SK-N-SH (cell line): ENCODE measurements around the gene ARHGAP44.

Experiments used
- CTCF ChIP-seq: fragments of 200-600 bp; sonication (generic); IDR thresholded peaks from 2 replicates; pipeline ENCODE4 v1.6.1; 2017; ENCODE audit warnings: antibody characterized with exemption, mild to moderate bottlenecking, moderate library complexity
- POLR2AphosphoS5 ChIP-seq: IDR thresholded peaks from 2 replicates; pipeline ENCODE4 v1.6.1; 2012; ENCODE audit warnings: low read depth, low read length
- RFX5 ChIP-seq: IDR thresholded peaks from 2 replicates; pipeline ENCODE4 v1.6.1; 2012; ENCODE audit warnings: mild to moderate bottlenecking, improper control_type of control experiment, low read length
- TAF1 ChIP-seq: IDR thresholded peaks from 2 replicates; pipeline ENCODE4 v1.6.1; 2012; ENCODE audit warnings: low read depth, mild to moderate bottlenecking, low read length, moderate library complexity, borderline replicate concordance
- YY1 ChIP-seq: IDR thresholded peaks from 2 replicates; pipeline ENCODE4 v1.4.0; 2012; ENCODE audit warnings: low read depth, mild to moderate bottlenecking

- TF ChIP-seq TAF1 (no peak), CTCF (no peak), POLR2AphosphoS5 (no peak), RFX5 (no peak), YY1 (no peak)
These were observed 5.7 kb downstream of the ARHGAP44 start for GRCh38 chr17:12794919-12795532.
